K562 (cell line): Measurements from ENCODE around the gene STAU1. TPM values are rescaled to one million over a fixed set of nuclear protein-coding genes. Genes with fewer than 3 reads are reported as not detected.

ENCODE experiments used
- ATAC-seq: fragments of 200-7000 bp; cut with Tn5 transposase; 3 replicates; pipeline ENCODE4 v1.9.1; 2020; ENCODE audit warnings: moderate library complexity
- BruUV-seq: library from RNA; stranded (reverse); fragments of 400-500 nt; replicated peaks from 2 replicates; lab custom pipeline; 2021; lab: Mats Ljungman, UMichigan
- CTCF ChIA-PET: fragments of 300-600 bp; formaldehyde crosslinking; extraction: SDS; loops from one replicate; lab custom pipeline; 2021; ENCODE audit warnings: low intra/inter-chr PET ratio; lab: Yijun Ruan, JAX
- POLR2A ChIA-PET: fragments of 300-600, 350-650 bp; sonication (Branson Sonifier 250); formaldehyde crosslinking; extraction: SDS; loops from one replicate; lab custom pipeline; 2021; ENCODE audit warnings: antibody characterized with exemption, inconsistent platforms; lab: Yijun Ruan, JAX
- DNase-seq, 4 experiments: peaks; one replicate each; pipeline versions ENCODE4 v3.0.0 to v3.0.0-alpha.2; 2011 to 2018; ENCODE audit warnings: low spot score in 3 of 4, mixed read lengths in 3 of 4; ENCODE audit errors: extremely low read depth in 1 of 4
- FAIRE-seq: peaks from 2 replicates; lab custom pipeline; 2011; peaks lifted over from hg19 to GRCh38; lab: Jason Lieb, UNC
- H2AFZ ChIP-seq: 2 replicates; pipeline ENCODE4 v1.6.0; 2011; ENCODE audit warnings: low read depth, low read length, control low read depth, inconsistent platforms
- H3K27ac ChIP-seq: fragments of 200-600 bp; 3 replicates; pipeline ENCODE4 v1.8.0; 2011; ENCODE audit warnings: low read depth, mild to moderate bottlenecking, control low read depth, inconsistent platforms, low read length, moderate library complexity, mixed read lengths; ENCODE audit errors: extremely low read depth
- H3K27me3 ChIP-seq, 2 experiments: fragments of 300-600 bp in 1 of 2; 2 replicates in 1 of 2; 3 replicates in 1 of 2; pipeline versions ENCODE4 v1.6.0 to v1.8.0; 2011; ENCODE audit warnings: inconsistent platforms in 2 of 2, low read length in 2 of 2, mild to moderate bottlenecking in 1 of 2, mixed read lengths in 1 of 2, moderate library complexity in 1 of 2; ENCODE audit not compliant: control insufficient read depth in 2 of 2, insufficient read depth in 2 of 2
- H3K36me3 ChIP-seq: fragments of 300-600 bp; 3 replicates; pipeline ENCODE4 v1.8.0; 2011; ENCODE audit warnings: mild to moderate bottlenecking, low read length, inconsistent platforms; ENCODE audit not compliant: control insufficient read depth, insufficient read depth
- H3K4me1 ChIP-seq, 2 experiments: fragments of 200-600 bp in 1 of 2; replicated peaks in 1 of 2; 2 replicates in 1 of 2; 3 replicates in 1 of 2; pipeline versions ENCODE4 v1.5.1 to v1.8.0; 2011; ENCODE audit warnings: inconsistent platforms in 2 of 2, low read length in 2 of 2, mild to moderate bottlenecking in 1 of 2, mixed read lengths in 1 of 2, moderate library complexity in 1 of 2; ENCODE audit not compliant: control insufficient read depth in 2 of 2, insufficient read depth in 2 of 2
- H3K4me2 ChIP-seq: 2 replicates; pipeline ENCODE4 v1.6.1; 2011; ENCODE audit warnings: low read length, control low read depth, inconsistent platforms, mixed read lengths; ENCODE audit not compliant: insufficient read depth
- H3K4me3 ChIP-seq: fragments of 200-600 bp; sonication (generic), shearing (Covaris generic); 2 replicates; pipeline ENCODE4 v1.5.1; 2016; ENCODE audit warnings: control low read depth, inconsistent platforms
- H3K79me2 ChIP-seq: fragments of 200-600 bp; 3 replicates; pipeline ENCODE4 v1.8.0; 2011; ENCODE audit warnings: low read length, inconsistent platforms; ENCODE audit not compliant: control insufficient read depth, insufficient read depth
- H3K9ac ChIP-seq, 2 experiments: 2 replicates each; pipeline versions ENCODE4 v1.6.0 to v1.6.1; 2011; ENCODE audit warnings: low read depth in 2 of 2, low read length in 2 of 2, control low read depth in 1 of 2, inconsistent platforms in 1 of 2, mild to moderate bottlenecking in 1 of 2, mixed read lengths in 1 of 2; ENCODE audit not compliant: insufficient read depth in 1 of 2
- H3K9me1 ChIP-seq: one replicate; pipeline ENCODE4 v1.6.0; 2011; ENCODE audit warnings: inconsistent platforms, mild to moderate bottlenecking, low read length, moderate library complexity; ENCODE audit not compliant: control insufficient read depth, insufficient read depth
- H3K9me3 ChIP-seq: replicated peaks from 2 replicates; pipeline ENCODE4 v1.5.1; 2011; ENCODE audit warnings: low read depth, low read length, inconsistent platforms; ENCODE audit not compliant: control insufficient read depth, insufficient read depth
- H4K20me1 ChIP-seq: replicated peaks from 2 replicates; pipeline ENCODE4 v1.6.1; 2011; ENCODE audit warnings: low read length, inconsistent platforms, mixed read lengths; ENCODE audit not compliant: control insufficient read depth, insufficient read depth
- ARID2 ChIP-seq: fragments of 450-650 bp; IDR thresholded peaks from 2 replicates; pipeline ENCODE4 v1.6.1; 2017; ENCODE audit warnings: antibody characterized with exemption, mild to moderate bottlenecking
- ARNT ChIP-seq, 2 experiments: fragments of 450-650 bp; IDR thresholded peaks; 2 replicates each; pipeline ENCODE4 v1.6.1; 2016; ENCODE audit warnings: mild to moderate bottlenecking in 1 of 2
- BDP1 ChIP-seq: IDR thresholded peaks from 3 replicates; pipeline ENCODE4 v1.6.1; 2011; ENCODE audit not compliant: insufficient read length, insufficient read depth
- FOSL1 ChIP-seq: fragments of 200-800 bp; sonication (Bioruptor generic); conservative IDR thresholded peaks from 2 replicates; pipeline ENCODE4 v1.6.1; 2016; ENCODE audit warnings: missing genetic modification characterization, missing compliant biosample characterization
- GABPB1 ChIP-seq: sonication (generic); formaldehyde crosslinking; IDR thresholded peaks from 2 replicates; pipeline ENCODE4 v1.8.0; 2022; ENCODE audit warnings: mild to moderate bottlenecking, missing genetic modification reagents
- HIVEP1 ChIP-seq: fragments of 250-450 bp; sonication (Bioruptor Pico); IDR thresholded peaks from 2 replicates; pipeline ENCODE4 v1.4.0; 2020; ENCODE audit warnings: mild to moderate bottlenecking
- MNT ChIP-seq, 2 experiments: fragments of 450-650 bp; conservative IDR thresholded peaks; 2 replicates each; pipeline ENCODE4 v1.6.1; 2017; ENCODE audit warnings: mild to moderate bottlenecking in 2 of 2, moderate library complexity in 2 of 2
- RBM17 ChIP-seq: fragments of 200-400 bp; formaldehyde crosslinking; IDR thresholded peaks from 2 replicates; pipeline ENCODE4 v1.6.1; 2017; ENCODE audit warnings: low read depth, mild to moderate bottlenecking, low read length, borderline replicate concordance
- RCOR1 ChIP-seq, 2 experiments: IDR thresholded peaks; 2 replicates each; pipeline ENCODE4 v1.6.1; 2012; ENCODE audit warnings: low read depth in 2 of 2, low read length in 2 of 2, borderline replicate concordance in 1 of 2, improper control_type of control experiment in 1 of 2
- TRIM24 ChIP-seq, 2 experiments: fragments of 450-650 bp; IDR thresholded peaks; 2 replicates each; pipeline ENCODE4 v1.6.1; 2016
- ZEB2 ChIP-seq: fragments of 450-650 bp; IDR thresholded peaks from 2 replicates; pipeline ENCODE4 v1.6.1; 2016
- ZKSCAN3 ChIP-seq: fragments of 250-450 bp; sonication (Bioruptor Pico); IDR thresholded peaks from 2 replicates; pipeline ENCODE4 v1.4.0; 2020
- ZNF133 ChIP-seq: fragments of 250-450 bp; sonication (Bioruptor Pico); IDR thresholded peaks from 2 replicates; pipeline ENCODE4 v1.4.0; 2020; ENCODE audit warnings: mild to moderate bottlenecking
- ZNF561 ChIP-seq: fragments of 450-650 bp; formaldehyde crosslinking; conservative IDR thresholded peaks from 2 replicates; pipeline ENCODE4 v1.4.0; 2020; ENCODE audit warnings: mild to moderate bottlenecking, moderate library complexity
- WGBS: fragments of 100-300 bp; shearing (Covaris generic); methylation state at CpG from one replicate; pipeline ENCODE4 v1.1.6; 2016; ENCODE audit warnings: low coverage, mixed read lengths; ENCODE audit not compliant: insufficient coverage; ENCODE audit errors: missing lambda C conversion rate; 5-methylcytosine and 5-hydroxymethylcytosine counted together
- in situ Hi-C: fragments of 300-500 bp; cut with MboI; formaldehyde crosslinking; loops from 4 replicates; pipeline ENCODE4 v1.15.0; 2018; ENCODE audit warnings: inconsistent platforms, mixed read lengths
- intact Hi-C: fragments of 100-400 bp; cut with micrococcal nuclease; formaldehyde crosslinking; loops from 2 replicates; pipeline ENCODE4 v1.14.2; 2022
- polyA plus RNA-seq, 8 experiments: library from polyadenylated mRNA; depleted of rRNA in 4 of 8; stranded (reverse) in 5 of 8; unstranded in 3 of 8; fragments of >200 nt; fragmentation: Nextera tagmentation in 2 of 8; fragmentation: Illumina TruSeq in 1 of 8; extraction: Ambion mirVana in 2 of 8; extraction: Trizol in 1 of 8; gene quantifications; 2 replicates each; pipeline versions ENCODE4 v1.2.1 to v1.2.3, GENCODE V29; 2011 to 2014; ENCODE audit warnings: inconsistent platforms in 1 of 8, missing spikeins in 1 of 8
- total RNA-seq, 7 experiments: library from RNA; depleted of rRNA in 6 of 7; stranded (reverse); fragments of >200 nt in 6 of 7; fragmentation: Illumina TruSeq in 2 of 7; extraction: Trizol in 2 of 7; gene quantifications; 2 replicates each; pipeline versions ENCODE4 v1.2.1 to v1.2.3, GENCODE V29; 2011 to 2021; ENCODE audit warnings: low replicate concordance in 1 of 7

Gene STAU1
- total and polyA plus RNA-seq, 9 of the 15 experiments (the other 6 are each of a cell fraction or from before 2014, with no cell fraction given), result 18.0 to 106 (median 50.6) TPM

DNA sequence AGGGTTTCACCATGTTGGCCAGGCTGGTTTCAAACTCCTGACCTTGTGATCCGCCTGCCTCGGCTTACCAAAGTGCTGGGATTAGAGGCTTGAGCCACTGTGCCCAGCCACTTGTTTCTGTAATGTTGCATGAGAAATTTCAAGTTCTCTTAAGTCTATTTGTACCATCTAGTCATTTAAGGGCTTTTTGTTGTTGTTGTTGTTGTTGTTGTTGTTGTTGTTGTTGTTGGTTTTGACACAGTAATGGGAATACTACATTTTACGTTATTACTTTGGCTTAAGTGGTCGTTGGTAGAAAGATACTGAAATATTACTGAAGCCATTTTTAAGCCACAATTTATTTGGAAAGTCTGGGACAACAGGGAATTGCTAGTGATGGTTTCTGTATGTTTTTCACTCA, 90.0 kb downstream of the STAU1 start:
- Histone ChIP-seq H4K20me1 (peaks cover 11% of the 10 kb centered on the region; the same call in 1 of the 2 replicates), H3K79me2 (peaks cover 10% of the 10 kb centered on the region; the same call in 2 of the 3 replicates), H3K27ac (no peak overlapping the region), H3K27me3 (no peaks in the 10 kb centered on the region), H3K4me3 (no peak overlapping the region), H3K9me1 (no peaks in the 10 kb centered on the region), H3K4me2 (no peak overlapping the region), H3K4me1 (no peaks in the 10 kb centered on the region; a peak in 1 of 5 replicates), H3K9ac (no peak overlapping the region), H3K36me3 (peaks cover 88% of the 10 kb centered on the region), H3K9me3 (no peaks in the 10 kb centered on the region), H2AFZ (no peak overlapping the region)
- intact Hi-C loops, result loop anchor here (10.0 kb wide), 1 partner anchor 113 kb away; no protein-coding TSS in a partner anchor
- FAIRE-seq, result no peak
- TF ChIP-seq HIVEP1, result no peak
- TF ChIP-seq ARNT (IDR thresholded peaks at IDR 0.05), result no peak
- TF ChIP-seq ZNF561 (CRISPR knock-in tag), result no peak
- TF ChIP-seq TRIM24 (IDR thresholded peaks at IDR 0.05), result no peak
- TF ChIP-seq RCOR1 (IDR thresholded peaks at IDR 0.05; ENCODE audit: borderline replicate concordance in 1 of 2, low read depth in 2 of 2, low read length in 2 of 2), result no peak
- no peak for TF ChIP-seq ZEB2
- no peak for TF ChIP-seq GABPB1 (CRISPR knock-in tag)
- TF ChIP-seq MNT (conservative IDR thresholded peaks at IDR 0.05), result no peak
- TF ChIP-seq FOSL1 (tag), result no peak
- TF ChIP-seq ZNF133 (CRISPR knock-in tag), result no peak
- no peak for TF ChIP-seq ARID2
- no peak for TF ChIP-seq BDP1
- no peak for TF ChIP-seq ZKSCAN3 (CRISPR knock-in tag)
- no peak for TF ChIP-seq RBM17
- ChIA-PET POLR2A (no interaction called here), CTCF (no interaction called here)
- WGBS, result 89% methylated on average over 4 of the region's 4 CpGs
- in situ Hi-C loops, result no loop called here
- no peak for ATAC-seq
- DNase-seq, result no peak
- no TSS peak for BruUV-seq
